ENCODE data around the gene ADCY2. TPM values are rescaled to one million over a fixed set of nuclear protein-coding genes. Genes with fewer than 3 reads are reported as not detected.

The ADCY2 gene
- polyA plus RNA-seq, 1 experiment, result not detected

DNA sequence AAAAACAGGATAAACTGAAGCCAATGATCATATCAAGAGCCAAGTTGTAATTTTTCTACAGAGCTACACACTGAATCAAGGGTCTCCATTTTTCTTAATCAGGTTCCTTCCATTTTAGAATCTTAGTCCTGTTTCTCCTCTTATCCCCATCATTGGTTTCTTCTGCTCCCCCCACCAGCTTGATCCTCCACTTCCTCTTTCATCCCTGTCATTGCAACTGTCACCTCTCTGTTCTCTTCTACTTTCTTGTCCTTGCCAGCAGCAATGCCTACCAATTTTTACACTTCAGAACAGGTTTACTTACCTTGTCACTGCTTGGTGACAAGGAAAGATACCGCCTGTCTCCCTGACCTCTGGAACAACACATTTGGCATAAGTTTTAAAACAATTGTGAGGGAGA, 357.7 kb downstream of the ADCY2 start:
- H3K4me3 ChIP-seq (ENCODE audit: low read depth, low read length), result no peak overlapping the region
- TF ChIP-seq, protein P1, sequence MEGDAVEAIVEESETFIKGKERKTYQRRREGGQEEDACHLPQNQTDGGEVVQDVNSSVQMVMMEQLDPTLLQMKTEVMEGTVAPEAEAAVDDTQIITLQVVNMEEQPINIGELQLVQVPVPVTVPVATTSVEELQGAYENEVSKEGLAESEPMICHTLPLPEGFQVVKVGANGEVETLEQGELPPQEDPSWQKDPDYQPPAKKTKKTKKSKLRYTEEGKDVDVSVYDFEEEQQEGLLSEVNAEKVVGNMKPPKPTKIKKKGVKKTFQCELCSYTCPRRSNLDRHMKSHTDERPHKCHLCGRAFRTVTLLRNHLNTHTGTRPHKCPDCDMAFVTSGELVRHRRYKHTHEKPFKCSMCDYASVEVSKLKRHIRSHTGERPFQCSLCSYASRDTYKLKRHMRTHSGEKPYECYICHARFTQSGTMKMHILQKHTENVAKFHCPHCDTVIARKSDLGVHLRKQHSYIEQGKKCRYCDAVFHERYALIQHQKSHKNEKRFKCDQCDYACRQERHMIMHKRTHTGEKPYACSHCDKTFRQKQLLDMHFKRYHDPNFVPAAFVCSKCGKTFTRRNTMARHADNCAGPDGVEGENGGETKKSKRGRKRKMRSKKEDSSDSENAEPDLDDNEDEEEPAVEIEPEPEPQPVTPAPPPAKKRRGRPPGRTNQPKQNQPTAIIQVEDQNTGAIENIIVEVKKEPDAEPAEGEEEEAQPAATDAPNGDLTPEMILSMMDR (IDR thresholded peaks at IDR 0.05; ENCODE audit: low read depth, low read length), result no peak
- ChIA-PET CTCF (interaction anchor here (2.4 kb wide), 1 partner anchor 8 kb away, joined by 18 read pairs; no protein-coding TSS in a partner anchor), POLR2A (no interaction called here)
- no peak for DNase-seq (ENCODE audit: low read depth, low spot score)
- no peak overlapping the region for H3K27ac ChIP-seq (ENCODE audit: low read depth, low read length)
- H3K9me3 ChIP-seq (ENCODE audit: control insufficient read depth, insufficient read depth, low read length), result peaks cover 1% of the 10 kb centered on the region
- H3K27me3 ChIP-seq (ENCODE audit: control insufficient read depth, insufficient read depth, low read length), result no peaks in the 10 kb centered on the region

DNA sequence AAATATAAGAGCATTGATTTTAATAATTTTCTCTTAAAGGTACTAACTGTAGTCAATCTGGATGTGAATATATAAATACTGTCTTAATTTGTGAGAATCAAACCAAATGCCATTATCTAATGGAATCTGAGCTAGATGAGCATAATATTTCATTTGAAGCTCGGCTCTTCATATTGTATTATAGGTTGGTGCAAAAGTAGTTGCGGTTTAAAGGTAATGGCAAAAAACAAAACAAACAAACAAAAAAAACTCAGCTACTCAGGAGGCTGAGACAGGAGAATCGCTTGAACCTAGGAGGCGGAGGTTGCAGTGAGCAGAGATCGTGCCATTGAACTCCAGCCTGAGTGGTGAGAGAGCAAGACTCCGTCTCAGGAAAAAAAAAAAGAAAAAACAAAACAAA, 358.6 kb downstream of the ADCY2 start:
- H3K4me3 ChIP-seq (ENCODE audit: low read depth, low read length), result no peak overlapping the region
- TF ChIP-seq, protein P1 (IDR thresholded peaks at IDR 0.05; ENCODE audit: low read depth, low read length), result no peak
- ChIA-PET POLR2A (no interaction called here), CTCF (interaction anchor here (0.6 to 2.4 kb wide), 2 partner anchors 8 to 83 kb away, joined by 4 to 18 read pairs; no protein-coding TSS in a partner anchor)
- H3K27me3 ChIP-seq (ENCODE audit: control insufficient read depth, insufficient read depth, low read length), result no peaks in the 10 kb centered on the region
- H3K27ac ChIP-seq (ENCODE audit: low read depth, low read length), result no peak overlapping the region
- H3K9me3 ChIP-seq (ENCODE audit: control insufficient read depth, insufficient read depth, low read length), result peaks cover 8% of the 10 kb centered on the region
- no peak for DNase-seq (ENCODE audit: low read depth, low spot score)

DNA sequence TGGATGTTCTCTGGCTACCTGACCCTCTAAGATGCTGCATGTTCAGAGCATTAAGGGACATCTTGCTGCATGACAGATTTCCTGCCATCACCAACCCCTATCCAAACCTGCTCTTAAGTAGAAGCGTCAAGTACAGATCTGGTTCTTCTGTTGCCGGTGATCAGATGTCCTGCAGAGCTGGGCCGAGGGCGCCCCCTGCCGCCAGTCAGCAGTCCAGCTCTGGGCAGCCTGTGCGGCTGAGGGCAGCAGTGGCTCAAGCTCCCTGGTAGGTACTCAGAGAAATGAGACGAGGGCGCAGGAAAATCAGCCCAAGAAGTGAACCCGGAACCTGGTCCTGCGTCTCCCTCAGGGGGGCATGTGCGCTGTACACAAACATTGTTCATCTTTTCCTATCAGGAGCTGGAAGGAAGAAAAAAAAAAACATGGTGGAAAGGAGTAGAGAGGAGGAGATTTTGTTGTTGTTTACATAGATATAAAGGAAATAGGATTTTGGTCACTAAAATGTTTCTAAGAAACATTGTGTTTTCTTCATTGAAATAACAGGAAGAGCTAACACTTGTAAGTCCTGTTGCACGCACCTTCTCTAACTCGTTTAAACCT, 359.2 kb downstream of the ADCY2 start:
- ChIA-PET CTCF (interaction anchor here (0.6 to 2.4 kb wide), 5 partner anchors 9 to 1450 kb away, joined by 3 to 18 read pairs (median 3); no protein-coding TSS in a partner anchor), POLR2A (no interaction called here)
- Histone ChIP-seq H3K27me3 (ENCODE audit: control insufficient read depth, insufficient read depth, low read length) (no peaks in the 10 kb centered on the region), H3K4me3 (ENCODE audit: low read depth, low read length) (no peak overlapping the region), H3K27ac (ENCODE audit: low read depth, low read length) (no peak overlapping the region), H3K9me3 (ENCODE audit: control insufficient read depth, insufficient read depth, low read length) (peaks cover 8% of the 10 kb centered on the region)
- DNase-seq (ENCODE audit: low read depth, low spot score), result no peak
- TF ChIP-seq, protein P1 (IDR thresholded peaks at IDR 0.05; ENCODE audit: low read depth, low read length), result peak; percentile 54

DNA sequence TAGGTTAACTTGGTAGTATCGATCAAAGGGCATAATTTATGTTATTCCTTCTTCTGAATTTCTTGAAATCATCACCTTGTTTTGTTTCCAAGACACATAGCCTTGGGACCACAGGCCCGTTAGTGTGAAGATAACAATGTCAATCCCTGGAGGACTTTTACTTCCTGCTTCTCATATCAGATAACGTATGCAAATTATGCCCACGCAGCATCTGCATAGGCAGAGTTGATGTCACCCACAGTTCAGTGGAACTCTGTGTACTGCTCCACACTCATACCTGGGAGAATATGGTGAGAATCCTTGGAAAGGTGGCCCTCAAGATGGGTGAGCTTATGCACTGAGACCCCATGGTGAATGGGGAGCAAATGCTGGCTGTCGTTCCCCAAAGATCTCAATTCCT, 360.0 kb downstream of the ADCY2 start:
- no peak overlapping the region for H3K27ac ChIP-seq (ENCODE audit: low read depth, low read length)
- no peak for DNase-seq (ENCODE audit: low read depth, low spot score)
- H3K4me3 ChIP-seq (ENCODE audit: low read depth, low read length), result no peak overlapping the region
- CTCF ChIA-PET, result interaction anchor here (0.8 to 2.4 kb wide), 5 partner anchors 10 to 1451 kb away, joined by 3 to 18 read pairs (median 3); no protein-coding TSS in a partner anchor
- H3K27me3 ChIP-seq (ENCODE audit: control insufficient read depth, insufficient read depth, low read length), result no peaks in the 10 kb centered on the region
- POLR2A ChIA-PET, result no interaction called here
- peaks cover 8% of the 10 kb centered on the region for H3K9me3 ChIP-seq (ENCODE audit: control insufficient read depth, insufficient read depth, low read length)
- TF ChIP-seq, protein P1 (IDR thresholded peaks at IDR 0.05; ENCODE audit: low read depth, low read length), result no peak

DNA sequence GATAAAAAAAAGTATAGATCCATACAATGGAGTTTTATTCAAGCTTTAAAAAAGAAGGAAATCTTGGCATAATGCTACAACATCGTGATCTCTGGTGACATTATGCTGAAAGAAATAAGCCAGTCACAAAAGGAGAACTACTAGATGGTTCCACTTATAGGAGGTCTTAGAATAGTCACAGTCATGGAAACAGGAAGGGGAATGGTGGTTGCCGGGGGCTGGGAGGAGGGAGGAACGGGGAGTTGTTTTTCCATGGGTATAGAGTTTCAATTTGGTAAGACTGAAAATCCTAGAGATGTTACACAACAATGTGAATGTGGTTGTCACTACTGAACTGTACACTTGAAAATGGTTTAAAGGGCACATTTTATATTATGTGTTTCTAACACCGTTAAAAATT, 360.5 kb downstream of the ADCY2 start:
- Histone ChIP-seq H3K9me3 (ENCODE audit: control insufficient read depth, insufficient read depth, low read length) (peaks cover 8% of the 10 kb centered on the region), H3K27ac (ENCODE audit: low read depth, low read length) (no peak overlapping the region), H3K4me3 (ENCODE audit: low read depth, low read length) (no peak overlapping the region), H3K27me3 (ENCODE audit: control insufficient read depth, insufficient read depth, low read length) (no peaks in the 10 kb centered on the region)
- CTCF ChIA-PET, result interaction anchor here (1.1 kb wide), 1 partner anchor 10 kb away, joined by 3 read pairs; no protein-coding TSS in a partner anchor
- POLR2A ChIA-PET, result no interaction called here
- no peak for DNase-seq (ENCODE audit: low read depth, low spot score)
- TF ChIP-seq, protein P1 (IDR thresholded peaks at IDR 0.05; ENCODE audit: low read depth, low read length), result no peak
